T-helper 2 cell treated with Interferon-gamma antibody and Interleukin-4, amounts not matched to agents 100 ng/mL and 5 ng/mL, for 36 hours (primary cell): ENCODE data around the gene PARD3. TPM values are rescaled to one million over a fixed set of nuclear protein-coding genes. Genes with fewer than 3 reads are reported as not detected.

Experiments used
- intact Hi-C: fragments of 100-400 bp; cut with micrococcal nuclease; formaldehyde crosslinking; loops from one replicate; pipeline ENCODE4 v1.15.1; 2023
- total RNA-seq: library from RNA; stranded (reverse); gene quantifications from 2 replicates; pipeline ENCODE4 v1.2.3, GENCODE V29; 2022

The PARD3 gene
- total RNA-seq, 1 donor from 2014 or later = 0.64 TPM

- intact Hi-C loops = no loop called here
These were observed 187.8 kb downstream of the PARD3 start for GRCh38 chr10:34627331-34627730.

- intact Hi-C loops = no loop called here
These were observed 188.8 kb downstream of the PARD3 start for GRCh38 chr10:34626158-34626880.

- intact Hi-C loops = no loop called here
These were observed 190.6 kb downstream of the PARD3 start for GRCh38 chr10:34624323-34625153.

GRCh38 chr10:34622945-34623344 lies 192.2 kb downstream of the PARD3 start:
- intact Hi-C loops = no loop called here

- intact Hi-C loops = no loop called here
These were observed 196.5 kb downstream of the PARD3 start for GRCh38 chr10:34618611-34619010.

GRCh38 chr10:34615770-34616169 lies 199.3 kb downstream of the PARD3 start:
- intact Hi-C loops = no loop called here

GRCh38 chr10:34613491-34613890 lies 201.6 kb downstream of the PARD3 start:
- intact Hi-C loops = no loop called here

GRCh38 chr10:34612938-34613337 lies 202.2 kb downstream of the PARD3 start:
- intact Hi-C loops = no loop called here

- intact Hi-C loops = no loop called here
These were observed 202.7 kb downstream of the PARD3 start for GRCh38 chr10:34612446-34612845.

- intact Hi-C loops = no loop called here
These were observed 205.7 kb downstream of the PARD3 start for GRCh38 chr10:34609287-34609940.

GRCh38 chr10:34607894-34608293 lies 207.2 kb downstream of the PARD3 start:
- intact Hi-C loops = no loop called here

- intact Hi-C loops = no loop called here
These were observed 208.2 kb downstream of the PARD3 start for GRCh38 chr10:34606890-34607289.

- intact Hi-C loops = no loop called here
These were observed 212.6 kb downstream of the PARD3 start for GRCh38 chr10:34602478-34602877.

- intact Hi-C loops = no loop called here
These were observed 213.4 kb downstream of the PARD3 start for GRCh38 chr10:34601691-34602090.

- intact Hi-C loops = no loop called here
These were observed 215.9 kb downstream of the PARD3 start for GRCh38 chr10:34599026-34599795.

GRCh38 chr10:34596351-34596750 lies 218.7 kb downstream of the PARD3 start:
- intact Hi-C loops = no loop called here

- intact Hi-C loops = no loop called here
These were observed 221.2 kb downstream of the PARD3 start for GRCh38 chr10:34593930-34594329.

- intact Hi-C loops = no loop called here
These were observed 221.7 kb downstream of the PARD3 start for GRCh38 chr10:34593374-34593890.

GRCh38 chr10:34590793-34591192 lies 224.3 kb downstream of the PARD3 start:
- intact Hi-C loops = no loop called here

- intact Hi-C loops = no loop called here
These were observed 225.8 kb downstream of the PARD3 start for GRCh38 chr10:34589275-34589674.

GRCh38 chr10:34587680-34588019 lies 227.4 kb downstream of the PARD3 start:
- intact Hi-C loops = no loop called here
